ENCODE data around the gene LRP1B.

GRCh38 chr2:140775411-140775810 is 1355.4 kb downstream of the LRP1B start:
- TF ChIP-seq CTCF (IDR thresholded peaks at IDR 0.05) = no peak
- no peak for TF ChIP-seq POLR2A (IDR thresholded peaks at IDR 0.05)

All from thyroid gland (tissue), 4 donors.